ENCODE measurements around the gene SETD1B. TPM values are rescaled to one million over a fixed set of nuclear protein-coding genes. Genes with fewer than 3 reads are reported as not detected.

The SETD1B gene
- total RNA-seq, 1 experiment from 2014 or later, result 1.7 TPM

DNA sequence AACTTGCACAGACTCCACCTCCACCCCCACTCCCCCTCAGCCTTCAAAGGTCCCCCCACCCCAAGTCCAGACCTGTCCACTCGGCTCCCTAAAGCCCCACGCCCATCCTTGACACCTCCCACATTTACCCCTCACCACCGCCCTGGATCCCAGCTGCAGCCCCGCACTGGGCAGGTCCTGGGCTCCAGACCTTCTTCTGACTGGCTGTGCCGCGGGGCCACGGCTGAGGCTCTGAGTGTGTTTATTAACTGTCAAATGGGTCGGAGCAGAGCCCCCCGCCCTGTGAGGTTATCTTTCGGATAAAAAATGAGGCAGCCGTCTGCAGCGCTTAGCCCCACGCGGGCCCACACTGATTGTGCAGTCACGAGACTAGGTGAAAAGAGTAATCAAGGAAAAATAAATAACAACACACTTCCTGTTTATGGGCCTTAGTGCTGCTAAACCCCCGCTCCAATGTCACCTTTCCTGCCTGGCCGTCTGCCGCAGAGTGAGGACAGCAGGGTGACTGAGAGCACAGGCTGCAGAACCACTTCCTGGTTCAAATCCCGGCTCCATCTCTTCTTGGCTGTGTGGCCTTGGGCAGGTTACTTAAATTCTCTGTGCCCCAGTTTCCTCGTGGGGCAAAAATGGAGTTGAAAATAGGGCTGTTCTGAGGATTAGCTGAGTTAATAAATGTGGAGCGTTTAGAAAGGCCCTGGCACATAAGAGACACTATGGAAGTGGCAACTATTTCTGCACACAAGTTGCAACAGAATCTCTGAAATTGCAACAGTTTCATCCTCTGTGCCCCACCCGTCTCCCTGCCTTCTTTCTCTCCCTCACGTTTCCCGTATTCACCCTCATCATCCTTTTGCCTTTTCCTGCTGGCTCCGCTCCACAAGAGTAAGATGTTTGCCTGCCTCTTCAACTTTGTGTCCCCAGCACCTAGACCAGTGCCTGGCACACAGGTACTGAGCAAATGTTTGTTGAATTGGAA is 9.4 kb downstream of the SETD1B start:
- Histone ChIP-seq H3K9me3 (replicated peaks) (no peaks in the 10 kb centered on the region), H3K27ac (no peak overlapping the region), H3K27me3 (replicated peaks) (no peaks in the 10 kb centered on the region), H3K4me3 (no peak overlapping the region), H3K36me3 (peaks cover 86% of the 10 kb centered on the region), H3K4me1 (replicated peaks) (peaks cover 17% of the 10 kb centered on the region)
- DNase-seq (ENCODE audit: low read depth in 1 of 2, low spot score in 2 of 2), result no peak

DNA sequence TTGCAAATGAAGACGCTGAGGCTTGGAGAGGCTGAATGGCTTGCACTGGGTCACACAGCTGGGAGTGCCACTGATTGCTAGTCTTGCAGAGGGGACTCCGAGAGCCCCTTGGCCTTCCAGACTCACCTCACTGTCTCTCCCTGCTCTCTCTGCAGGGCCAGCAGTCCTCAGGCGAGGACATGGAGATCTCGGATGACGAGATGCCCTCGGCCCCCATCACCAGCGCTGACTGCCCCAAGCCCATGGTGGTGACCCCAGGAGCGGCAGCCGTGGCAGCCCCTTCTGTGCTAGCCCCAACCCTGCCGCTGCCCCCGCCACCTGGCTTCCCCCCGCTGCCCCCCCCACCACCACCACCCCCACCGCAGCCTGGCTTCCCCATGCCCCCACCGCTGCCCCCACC is 10.1 kb downstream of the SETD1B start:
- Histone ChIP-seq H3K27me3 (replicated peaks) (no peaks in the 10 kb centered on the region), H3K36me3 (peaks cover 81% of the 10 kb centered on the region), H3K27ac (no peak overlapping the region), H3K4me1 (replicated peaks) (peaks cover 17% of the 10 kb centered on the region), H3K9me3 (replicated peaks) (no peaks in the 10 kb centered on the region), H3K4me3 (no peak overlapping the region)
- no peak for DNase-seq (ENCODE audit: low read depth in 1 of 2, low spot score in 2 of 2)

DNA sequence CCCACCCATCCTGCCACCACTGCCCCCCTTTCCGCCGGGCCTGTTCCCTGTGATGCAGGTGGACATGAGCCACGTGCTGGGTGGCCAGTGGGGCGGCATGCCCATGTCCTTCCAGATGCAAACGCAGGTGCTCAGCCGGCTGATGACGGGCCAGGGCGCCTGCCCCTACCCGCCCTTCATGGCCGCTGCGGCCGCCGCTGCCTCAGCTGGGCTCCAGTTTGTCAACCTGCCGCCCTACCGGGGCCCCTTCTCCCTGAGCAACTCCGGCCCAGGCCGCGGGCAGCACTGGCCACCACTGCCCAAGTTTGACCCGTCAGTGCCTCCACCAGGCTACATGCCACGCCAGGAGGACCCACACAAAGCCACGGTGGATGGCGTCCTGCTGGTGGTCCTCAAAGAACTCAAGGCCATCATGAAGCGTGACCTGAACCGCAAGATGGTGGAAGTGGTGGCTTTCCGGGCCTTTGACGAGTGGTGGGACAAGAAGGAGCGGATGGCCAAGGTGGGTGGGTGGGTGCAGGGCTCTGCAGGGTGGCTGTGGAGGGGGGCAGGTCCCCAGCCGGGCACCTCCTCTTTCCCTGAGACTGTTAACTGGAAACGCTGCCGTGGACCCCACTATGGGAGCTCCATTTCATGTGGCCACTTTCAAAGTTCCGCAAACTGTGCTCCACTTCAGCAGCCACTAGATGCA is 10.8 kb downstream of the SETD1B start:
- H3K4me1 ChIP-seq (replicated peaks), result peaks cover 17% of the 10 kb centered on the region
- no peak overlapping the region for H3K4me3 ChIP-seq
- H3K27me3 ChIP-seq (replicated peaks), result no peaks in the 10 kb centered on the region
- H3K9me3 ChIP-seq (replicated peaks), result no peaks in the 10 kb centered on the region
- peaks cover 81% of the 10 kb centered on the region for H3K36me3 ChIP-seq
- no peak overlapping the region for H3K27ac ChIP-seq
- DNase-seq (ENCODE audit: low read depth in 1 of 2, low spot score in 2 of 2), result no peak

DNA sequence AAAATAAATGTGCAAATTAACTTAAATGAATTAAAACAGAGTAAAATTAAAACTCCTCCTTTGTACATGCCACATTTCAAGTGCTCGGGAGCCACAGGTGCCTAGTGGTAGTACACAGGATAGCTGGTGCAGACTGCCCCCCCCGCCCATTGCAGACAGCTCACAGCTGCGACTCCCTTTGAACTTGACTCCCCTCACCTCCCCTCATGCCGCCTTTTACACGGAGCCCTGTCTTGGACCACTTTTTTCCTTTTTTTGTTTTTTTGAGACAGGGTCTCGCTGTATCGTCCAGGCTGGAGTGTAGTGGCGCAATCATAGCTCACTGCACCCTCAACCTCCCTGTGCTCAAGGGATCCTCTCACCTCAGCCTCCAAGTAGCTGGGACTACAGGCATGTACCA is 11.5 kb downstream of the SETD1B start:
- Histone ChIP-seq H3K4me3 (no peak overlapping the region), H3K36me3 (peaks cover 81% of the 10 kb centered on the region), H3K27ac (no peak overlapping the region), H3K9me3 (replicated peaks) (no peaks in the 10 kb centered on the region), H3K4me1 (replicated peaks) (peaks cover 17% of the 10 kb centered on the region), H3K27me3 (replicated peaks) (no peaks in the 10 kb centered on the region)
- DNase-seq (ENCODE audit: low read depth in 1 of 2, low spot score in 2 of 2), result no peak

DNA sequence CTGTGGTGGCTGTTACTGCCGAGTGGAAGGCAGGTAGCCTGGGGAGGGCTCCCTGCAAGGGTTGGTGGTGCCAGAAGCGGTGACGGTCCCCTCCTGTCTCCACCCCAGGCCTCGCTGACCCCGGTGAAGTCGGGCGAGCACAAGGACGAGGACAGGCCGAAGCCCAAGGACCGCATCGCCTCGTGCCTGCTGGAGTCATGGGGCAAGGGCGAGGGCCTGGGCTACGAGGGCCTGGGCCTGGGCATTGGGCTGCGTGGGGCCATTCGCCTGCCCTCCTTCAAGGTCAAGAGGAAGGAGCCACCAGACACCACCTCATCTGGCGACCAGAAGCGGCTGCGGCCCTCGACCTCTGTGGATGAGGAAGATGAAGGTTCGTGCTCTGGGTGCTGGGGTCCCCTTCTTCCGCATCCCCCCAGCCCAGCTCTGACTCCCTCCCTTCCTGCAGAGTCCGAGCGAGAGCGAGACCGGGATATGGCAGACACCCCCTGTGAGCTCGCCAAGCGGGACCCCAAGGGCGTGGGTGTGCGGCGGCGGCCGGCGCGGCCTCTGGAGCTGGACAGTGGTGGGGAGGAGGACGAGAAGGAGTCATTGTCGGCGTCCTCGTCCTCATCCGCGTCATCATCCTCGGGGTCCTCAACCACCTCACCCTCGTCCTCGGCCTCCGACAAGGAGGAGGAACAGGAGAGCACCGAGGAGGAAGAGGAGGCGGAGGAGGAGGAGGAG is 13.3 kb downstream of the SETD1B start:
- Histone ChIP-seq H3K9me3 (replicated peaks) (no peaks in the 10 kb centered on the region), H3K27me3 (replicated peaks) (no peaks in the 10 kb centered on the region), H3K4me3 (no peak overlapping the region), H3K4me1 (replicated peaks) (peaks cover 10% of the 10 kb centered on the region), H3K27ac (no peak overlapping the region), H3K36me3 (peaks cover 79% of the 10 kb centered on the region)
- no peak for DNase-seq (ENCODE audit: low read depth in 1 of 2, low spot score in 2 of 2)

DNA sequence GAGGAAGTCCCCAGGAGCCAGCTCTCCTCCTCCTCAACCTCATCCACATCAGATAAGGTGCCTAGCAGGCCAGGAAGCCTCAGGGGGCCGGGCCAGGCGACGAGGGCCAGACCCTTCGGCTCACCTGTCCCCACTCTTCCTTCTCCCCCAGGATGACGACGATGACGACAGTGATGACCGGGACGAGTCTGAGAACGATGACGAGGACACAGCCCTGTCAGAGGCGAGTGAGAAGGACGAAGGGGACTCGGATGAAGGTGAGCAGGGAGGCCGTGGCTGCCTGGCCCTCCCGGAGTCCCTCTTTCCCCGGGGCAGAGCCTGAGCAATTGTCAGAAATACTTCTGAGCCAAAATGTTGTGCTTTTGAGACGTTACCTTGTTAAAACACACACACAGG is 13.8 kb downstream of the SETD1B start:
- Histone ChIP-seq H3K4me3 (no peak overlapping the region), H3K4me1 (replicated peaks) (peaks cover 5% of the 10 kb centered on the region), H3K9me3 (replicated peaks) (no peaks in the 10 kb centered on the region), H3K27ac (no peak overlapping the region), H3K36me3 (peaks cover 82% of the 10 kb centered on the region), H3K27me3 (replicated peaks) (no peaks in the 10 kb centered on the region)
- no peak for DNase-seq (ENCODE audit: low read depth in 1 of 2, low spot score in 2 of 2)

DNA sequence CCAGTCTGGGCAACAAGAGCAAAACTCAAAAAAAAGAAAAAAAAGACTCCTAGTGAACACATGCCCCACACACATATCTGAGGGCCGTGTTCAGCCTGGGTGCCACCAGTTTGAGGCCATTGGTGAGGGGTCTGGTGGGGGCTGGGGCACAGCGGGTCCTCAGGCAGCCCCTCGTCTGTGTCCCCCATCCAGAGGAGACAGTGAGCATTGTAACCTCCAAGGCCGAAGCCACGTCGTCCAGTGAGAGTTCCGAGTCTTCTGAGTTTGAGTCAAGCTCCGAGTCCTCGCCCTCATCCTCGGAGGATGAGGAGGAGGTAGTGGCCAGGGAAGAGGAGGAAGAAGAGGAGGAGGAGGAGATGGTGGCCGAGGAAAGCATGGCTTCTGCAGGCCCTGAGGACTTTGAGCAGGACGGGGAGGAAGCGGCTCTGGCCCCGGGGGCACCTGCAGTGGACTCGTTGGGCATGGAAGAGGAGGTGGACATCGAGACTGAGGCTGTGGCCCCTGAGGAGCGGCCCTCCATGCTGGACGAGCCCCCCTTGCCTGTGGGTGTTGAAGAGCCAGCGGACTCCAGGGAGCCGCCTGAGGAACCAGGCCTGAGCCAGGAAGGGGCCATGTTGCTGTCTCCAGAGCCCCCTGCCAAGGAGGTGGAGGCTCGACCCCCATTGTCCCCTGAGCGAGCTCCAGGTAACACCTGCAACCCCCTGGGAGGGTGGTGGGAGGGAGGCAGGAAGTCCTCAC is 15.6 kb downstream of the SETD1B start:
- H3K27me3 ChIP-seq (replicated peaks), result no peaks in the 10 kb centered on the region
- H3K4me3 ChIP-seq, result no peak overlapping the region
- H3K36me3 ChIP-seq, result peaks cover 81% of the 10 kb centered on the region
- no peaks in the 10 kb centered on the region for H3K9me3 ChIP-seq (replicated peaks)
- DNase-seq (ENCODE audit: low read depth in 1 of 2, low spot score in 2 of 2), result no peak
- peaks cover 4% of the 10 kb centered on the region for H3K4me1 ChIP-seq (replicated peaks)
- H3K27ac ChIP-seq, result no peak overlapping the region

DNA sequence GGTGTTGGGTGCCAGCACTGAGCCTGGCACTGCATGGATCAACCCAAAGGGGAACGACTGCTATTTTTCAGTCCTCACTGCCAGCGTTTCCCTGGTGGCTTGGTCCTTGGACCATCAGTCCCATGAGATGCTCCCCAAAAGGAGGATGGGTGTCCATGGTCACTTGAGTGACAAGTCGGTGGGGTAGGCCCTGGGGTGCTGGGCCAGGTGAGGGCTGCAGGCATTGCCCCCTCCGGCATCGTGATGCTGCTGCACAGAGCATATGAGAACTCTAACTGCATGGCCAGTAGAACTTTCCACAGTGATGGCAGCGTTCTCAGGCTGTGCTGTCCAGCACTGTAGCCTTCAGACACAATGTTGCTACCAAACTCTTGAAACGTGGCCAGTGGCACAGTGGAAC is 16.2 kb downstream of the SETD1B start:
- no peaks in the 10 kb centered on the region for H3K9me3 ChIP-seq (replicated peaks)
- peaks cover 75% of the 10 kb centered on the region for H3K36me3 ChIP-seq
- H3K27ac ChIP-seq, result no peak overlapping the region
- H3K27me3 ChIP-seq (replicated peaks), result no peaks in the 10 kb centered on the region
- no peak for DNase-seq (ENCODE audit: low read depth in 1 of 2, low spot score in 2 of 2)
- peaks cover 4% of the 10 kb centered on the region for H3K4me1 ChIP-seq (replicated peaks)
- H3K4me3 ChIP-seq, result no peak overlapping the region

DNA sequence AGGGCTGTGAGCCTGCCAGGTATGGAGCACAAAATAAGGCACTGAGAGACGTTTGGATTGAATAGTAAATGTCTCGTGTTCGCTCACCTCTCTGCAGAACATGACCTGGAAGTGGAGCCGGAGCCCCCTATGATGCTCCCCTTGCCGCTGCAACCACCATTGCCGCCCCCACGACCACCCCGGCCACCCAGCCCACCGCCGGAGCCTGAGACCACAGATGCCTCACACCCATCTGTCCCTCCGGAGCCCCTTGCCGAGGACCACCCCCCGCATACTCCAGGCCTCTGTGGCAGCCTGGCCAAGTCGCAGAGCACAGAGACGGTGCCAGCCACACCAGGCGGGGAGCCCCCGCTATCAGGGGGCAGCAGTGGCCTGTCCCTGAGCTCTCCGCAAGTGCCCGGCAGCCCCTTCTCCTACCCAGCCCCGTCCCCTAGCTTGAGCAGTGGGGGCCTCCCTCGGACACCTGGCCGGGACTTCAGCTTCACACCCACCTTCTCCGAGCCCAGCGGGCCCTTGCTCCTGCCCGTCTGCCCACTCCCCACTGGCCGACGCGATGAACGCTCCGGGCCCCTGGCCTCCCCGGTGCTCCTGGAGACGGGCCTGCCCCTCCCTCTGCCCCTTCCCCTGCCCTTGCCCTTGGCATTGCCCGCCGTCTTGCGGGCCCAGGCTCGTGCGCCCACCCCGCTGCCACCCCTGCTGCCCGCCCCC is 18.7 kb downstream of the SETD1B start:
- no peak overlapping the region for H3K27ac ChIP-seq
- no peaks in the 10 kb centered on the region for H3K27me3 ChIP-seq (replicated peaks)
- DNase-seq (ENCODE audit: low read depth in 1 of 2, low spot score in 2 of 2), result no peak
- no peaks in the 10 kb centered on the region for H3K9me3 ChIP-seq (replicated peaks)
- H3K4me3 ChIP-seq, result no peak overlapping the region
- peaks cover 4% of the 10 kb centered on the region for H3K4me1 ChIP-seq (replicated peaks)
- H3K36me3 ChIP-seq, result peaks cover 64% of the 10 kb centered on the region

DNA sequence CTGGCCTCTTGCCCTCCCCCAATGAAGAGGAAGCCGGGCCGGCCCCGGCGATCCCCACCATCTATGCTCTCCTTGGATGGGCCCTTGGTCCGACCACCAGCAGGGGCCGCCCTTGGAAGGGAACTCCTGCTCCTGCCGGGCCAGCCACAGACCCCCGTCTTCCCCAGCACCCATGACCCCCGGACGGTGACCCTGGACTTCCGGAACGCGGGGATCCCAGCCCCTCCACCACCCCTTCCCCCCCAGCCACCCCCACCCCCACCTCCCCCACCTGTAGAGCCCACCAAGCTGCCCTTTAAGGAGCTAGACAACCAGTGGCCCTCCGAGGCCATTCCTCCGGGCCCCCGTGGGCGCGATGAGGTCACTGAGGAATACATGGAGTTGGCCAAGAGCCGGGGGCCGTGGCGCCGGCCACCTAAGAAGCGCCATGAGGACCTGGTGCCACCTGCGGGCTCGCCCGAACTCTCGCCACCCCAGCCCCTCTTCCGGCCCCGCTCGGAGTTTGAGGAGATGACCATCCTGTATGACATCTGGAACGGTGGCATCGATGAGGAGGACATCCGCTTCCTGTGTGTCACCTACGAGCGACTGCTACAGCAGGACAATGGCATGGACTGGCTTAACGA is 19.4 kb downstream of the SETD1B start:
- Histone ChIP-seq H3K36me3 (peaks cover 64% of the 10 kb centered on the region), H3K4me1 (replicated peaks) (peaks cover 4% of the 10 kb centered on the region)
- no peak for DNase-seq (ENCODE audit: low read depth in 1 of 2, low spot score in 2 of 2)

DNA sequence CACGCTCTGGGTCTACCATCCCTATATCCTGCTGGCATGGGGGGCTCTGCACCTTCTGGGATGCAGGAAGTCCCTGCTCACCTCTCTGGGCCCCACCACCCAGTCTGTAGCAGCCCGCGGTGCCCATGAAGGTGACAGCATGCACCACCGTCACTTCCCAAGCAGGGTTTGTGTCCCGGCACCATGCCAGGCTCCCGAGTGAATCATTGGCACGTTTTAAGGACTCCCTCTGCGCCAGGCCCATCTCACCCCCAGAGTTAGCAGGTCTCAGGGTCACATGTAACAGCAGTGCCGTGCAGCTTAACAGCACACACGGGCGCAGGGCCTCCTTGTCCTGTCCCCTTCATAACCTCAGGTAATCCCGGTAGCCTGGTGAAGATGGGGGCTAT is 19.9 kb downstream of the SETD1B start:
- no peak for DNase-seq (ENCODE audit: low read depth in 1 of 2, low spot score in 2 of 2)
- H3K4me3 ChIP-seq, result no peak overlapping the region
- peaks cover 4% of the 10 kb centered on the region for H3K4me1 ChIP-seq (replicated peaks)
- no peaks in the 10 kb centered on the region for H3K27me3 ChIP-seq (replicated peaks)
- no peak overlapping the region for H3K27ac ChIP-seq
- no peaks in the 10 kb centered on the region for H3K9me3 ChIP-seq (replicated peaks)
- peaks cover 68% of the 10 kb centered on the region for H3K36me3 ChIP-seq

More for the DNA sequence above, 19.4 kb downstream of the SETD1B start:
- Histone ChIP-seq H3K4me3 (no peak overlapping the region), H3K27ac (no peak overlapping the region), H3K9me3 (replicated peaks) (no peaks in the 10 kb centered on the region), H3K27me3 (replicated peaks) (no peaks in the 10 kb centered on the region)

DNA sequence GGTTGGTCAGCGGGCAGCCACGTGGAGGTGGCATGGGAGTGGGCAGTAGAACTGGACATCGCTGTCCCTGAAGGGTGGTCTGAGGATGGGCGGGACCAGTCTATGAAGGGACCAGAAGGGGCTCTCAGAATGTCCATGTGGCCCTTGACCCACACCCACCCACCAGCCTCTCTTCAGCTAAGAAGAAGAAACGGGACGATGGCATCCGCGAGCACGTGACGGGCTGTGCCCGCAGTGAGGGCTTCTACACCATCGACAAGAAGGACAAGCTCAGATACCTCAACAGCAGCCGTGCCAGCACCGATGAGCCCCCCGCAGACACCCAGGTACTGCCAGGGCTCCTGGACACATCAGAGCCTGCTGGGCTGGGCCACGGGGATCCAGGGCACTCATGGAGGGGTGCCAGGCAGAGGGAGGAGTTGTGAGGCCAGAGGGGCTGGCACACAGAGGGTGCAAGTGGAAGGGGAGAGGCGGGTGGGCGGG is 21.3 kb downstream of the SETD1B start:
- no peak overlapping the region for H3K4me3 ChIP-seq
- H3K27me3 ChIP-seq (replicated peaks), result no peaks in the 10 kb centered on the region
- H3K4me1 ChIP-seq (replicated peaks), result peaks cover 4% of the 10 kb centered on the region
- no peaks in the 10 kb centered on the region for H3K9me3 ChIP-seq (replicated peaks)
- no peak for DNase-seq (ENCODE audit: low read depth in 1 of 2, low spot score in 2 of 2)
- H3K36me3 ChIP-seq, result peaks cover 65% of the 10 kb centered on the region
- H3K27ac ChIP-seq, result no peak overlapping the region
